CD4-positive, alpha-beta T cell treated with Interleukin-6 for 4 hours (primary cell): ENCODE data around the gene CACNA1C.

ENCODE experiments used
- DNase-seq: peaks from one replicate; pipeline ENCODE4 v3.0.0-alpha.2; 2020; ENCODE audit warnings: mixed read lengths

CACNA1C gene

DNA sequence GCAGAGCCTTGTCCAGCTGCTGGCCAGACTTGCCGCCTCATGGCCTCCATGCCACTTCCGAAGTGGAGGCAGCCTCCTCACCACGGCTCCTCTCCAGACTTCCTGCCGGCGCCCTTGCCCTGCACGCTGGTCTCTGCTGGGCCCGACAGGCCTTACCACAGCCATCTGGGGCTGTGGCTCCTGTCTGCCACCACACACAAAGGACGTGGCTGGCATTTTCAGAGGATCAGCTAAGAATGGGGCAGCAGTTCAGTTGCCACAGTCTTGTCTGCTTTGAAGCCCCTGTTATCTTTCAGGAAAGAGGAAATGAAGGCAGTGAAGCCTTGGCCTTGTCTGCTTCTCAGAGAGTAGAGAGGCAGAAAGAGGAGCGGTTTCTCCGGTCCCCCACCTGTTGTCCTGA lies 564.0 kb downstream of the CACNA1C start:
- no peak for DNase-seq

DNA sequence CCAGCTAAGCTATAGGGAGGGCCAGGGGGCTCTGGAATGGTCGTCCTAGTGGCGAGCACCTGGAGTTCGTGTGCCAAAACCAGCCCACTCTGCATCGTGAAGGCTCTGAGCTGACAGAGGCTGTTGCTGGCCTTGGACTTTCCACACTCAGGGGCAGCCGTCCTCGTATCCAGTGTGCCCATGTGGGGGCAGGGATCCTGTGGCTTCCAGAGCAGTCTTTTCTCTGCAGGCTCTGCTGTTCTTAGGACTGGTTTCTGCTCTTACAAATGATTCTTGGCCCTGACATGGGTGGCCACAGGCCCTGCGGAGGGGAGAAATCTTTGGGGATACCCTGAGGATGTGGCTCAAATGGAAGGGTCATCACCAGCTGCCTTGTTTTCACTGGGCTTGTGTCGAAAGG lies 564.6 kb downstream of the CACNA1C start:
- DNase-seq = no peak

DNA sequence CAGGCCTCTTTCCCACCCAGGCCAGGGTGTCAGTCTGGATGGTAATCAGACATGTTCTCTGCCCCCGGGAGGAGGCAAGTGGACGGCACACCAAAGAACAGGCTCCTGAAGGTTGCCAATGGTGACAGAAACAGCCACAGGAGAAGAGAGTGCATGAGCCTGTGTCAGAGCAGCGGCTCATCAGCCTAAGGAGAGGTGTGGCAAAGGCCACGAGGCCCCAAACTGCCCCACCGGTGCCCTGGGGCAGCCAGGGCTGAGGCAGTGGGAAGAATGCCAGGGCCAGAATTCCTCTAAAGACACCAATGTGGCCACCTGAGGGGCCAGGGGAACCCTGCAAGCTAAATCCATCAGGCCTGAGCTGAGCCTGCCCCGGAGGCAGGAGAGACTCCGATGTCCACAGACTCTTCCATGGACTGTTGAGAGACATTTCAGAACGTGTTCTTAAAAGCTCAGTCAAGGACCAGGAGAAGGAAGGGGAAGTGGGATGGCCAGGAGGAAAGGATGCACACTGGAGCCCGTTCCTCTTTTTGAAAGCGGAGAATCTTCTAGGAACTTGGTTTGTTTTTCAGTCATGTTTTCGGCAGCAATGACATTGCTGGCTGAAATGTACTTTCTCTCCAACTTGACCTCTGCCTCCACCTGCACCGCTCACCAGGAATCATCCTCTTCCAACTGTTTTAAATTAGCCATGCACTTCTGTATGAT lies 565.7 kb downstream of the CACNA1C start:
- no peak for DNase-seq

DNA sequence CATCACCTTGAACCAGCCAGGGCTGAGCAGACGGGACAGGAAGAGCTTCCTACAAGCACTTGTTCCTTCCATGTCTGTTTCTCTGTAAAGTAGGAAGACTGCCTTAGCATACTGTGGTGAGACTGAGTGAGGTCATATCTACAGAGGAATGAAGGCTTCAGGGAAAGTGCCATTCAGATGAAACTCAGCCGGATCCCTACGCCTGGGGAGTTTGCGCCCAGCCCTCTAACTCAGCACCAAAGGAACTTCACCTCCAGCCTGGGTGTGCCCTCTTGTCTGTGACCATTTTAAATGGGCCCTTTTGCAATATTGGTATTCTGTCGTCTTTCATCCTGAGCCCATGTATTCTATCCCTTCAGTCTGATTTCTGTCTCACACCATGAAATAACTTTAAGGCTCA lies 566.3 kb downstream of the CACNA1C start:
- DNase-seq = no peak

DNA sequence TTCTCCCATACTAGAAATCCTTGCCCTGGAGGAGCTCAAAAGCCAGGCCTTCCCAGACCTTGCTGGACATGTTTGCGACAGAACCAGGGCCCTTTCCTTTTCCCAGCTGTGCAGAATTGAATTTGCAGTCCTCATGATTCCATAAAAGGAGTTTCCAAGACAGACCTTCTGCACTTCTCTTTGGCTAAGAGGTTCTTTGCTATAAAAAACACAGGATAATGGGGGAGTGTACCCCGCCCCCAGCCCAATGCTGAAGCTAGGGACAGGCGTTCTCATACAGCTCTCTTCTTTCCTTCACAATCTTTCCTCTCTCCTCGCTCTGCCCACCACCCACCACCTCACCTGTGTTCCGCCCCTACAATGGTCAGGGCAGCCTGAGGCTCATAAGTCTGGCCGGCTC lies 569.7 kb downstream of the CACNA1C start:
- no peak for DNase-seq

DNA sequence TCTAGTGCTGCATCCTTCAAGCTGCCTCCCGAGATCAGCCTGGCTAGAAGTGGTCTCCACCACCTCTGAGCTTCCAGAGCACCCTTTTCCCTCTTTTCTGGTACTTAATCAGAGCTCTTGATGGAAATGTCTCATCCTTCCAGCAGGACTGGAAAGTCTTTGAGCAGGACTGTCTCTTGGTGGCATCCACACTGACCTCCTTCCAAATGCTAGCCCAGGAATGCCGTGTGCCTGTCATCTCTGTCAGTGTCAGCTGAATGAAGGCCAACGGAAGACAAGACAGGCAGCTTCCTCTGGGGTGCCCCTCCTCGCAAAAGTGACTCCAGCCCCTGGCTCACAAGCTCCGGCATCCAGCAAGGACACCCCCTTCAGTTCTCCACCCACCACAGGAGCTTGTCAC lies 570.7 kb downstream of the CACNA1C start:
- no peak for DNase-seq

DNA sequence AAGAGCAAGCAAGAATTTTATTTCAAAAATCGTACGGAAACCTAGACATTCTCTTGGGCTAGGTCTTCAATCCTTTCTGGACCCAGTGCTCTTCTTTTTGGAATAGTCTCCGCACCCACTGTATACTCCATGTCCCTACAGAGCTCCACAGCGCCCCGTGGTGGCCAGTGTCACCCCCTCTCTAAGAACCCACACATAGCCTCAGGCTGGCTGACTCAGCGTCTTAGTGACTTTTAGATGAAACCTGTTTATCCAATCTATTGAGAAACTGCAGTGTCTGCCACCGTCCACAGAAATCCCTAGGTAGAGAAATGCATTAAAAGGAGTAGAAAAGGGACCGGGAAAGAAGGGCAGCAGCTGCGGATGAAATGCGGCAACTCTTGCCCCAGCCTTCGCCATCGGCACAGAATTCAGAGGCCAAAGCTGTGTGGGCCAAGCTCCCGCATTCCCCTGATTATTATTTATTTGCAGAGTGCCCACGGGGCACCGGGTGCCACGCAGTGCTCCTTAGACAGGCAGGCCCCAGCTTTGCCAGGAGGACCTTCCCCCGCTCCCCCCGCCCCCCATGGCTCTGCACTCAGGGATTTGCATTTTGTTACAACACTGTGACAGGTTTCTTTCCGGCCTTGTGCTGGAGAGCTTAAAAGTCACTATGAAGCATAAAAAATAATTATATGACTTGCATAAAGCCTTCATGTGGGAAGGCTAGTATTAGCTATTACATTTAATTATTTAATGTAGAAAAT lies 571.9 kb downstream of the CACNA1C start:
- no peak for DNase-seq

DNA sequence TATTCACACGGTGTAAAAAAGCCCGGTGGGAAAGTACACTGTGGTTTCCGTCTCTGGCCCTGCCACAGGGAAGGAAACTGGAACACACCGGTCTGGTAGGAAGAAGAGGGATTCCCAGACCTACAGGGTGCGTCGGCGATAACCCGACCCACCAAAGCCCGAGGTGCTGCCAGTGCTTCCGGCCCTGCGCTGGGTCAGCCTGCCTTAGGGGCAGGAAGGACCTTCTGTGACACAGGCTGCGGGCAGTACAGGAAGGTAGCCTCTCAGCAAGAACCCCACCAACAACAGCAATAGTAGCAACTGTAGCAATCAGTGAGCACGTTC lies 572.5 kb downstream of the CACNA1C start:
- DNase-seq = no peak

DNA sequence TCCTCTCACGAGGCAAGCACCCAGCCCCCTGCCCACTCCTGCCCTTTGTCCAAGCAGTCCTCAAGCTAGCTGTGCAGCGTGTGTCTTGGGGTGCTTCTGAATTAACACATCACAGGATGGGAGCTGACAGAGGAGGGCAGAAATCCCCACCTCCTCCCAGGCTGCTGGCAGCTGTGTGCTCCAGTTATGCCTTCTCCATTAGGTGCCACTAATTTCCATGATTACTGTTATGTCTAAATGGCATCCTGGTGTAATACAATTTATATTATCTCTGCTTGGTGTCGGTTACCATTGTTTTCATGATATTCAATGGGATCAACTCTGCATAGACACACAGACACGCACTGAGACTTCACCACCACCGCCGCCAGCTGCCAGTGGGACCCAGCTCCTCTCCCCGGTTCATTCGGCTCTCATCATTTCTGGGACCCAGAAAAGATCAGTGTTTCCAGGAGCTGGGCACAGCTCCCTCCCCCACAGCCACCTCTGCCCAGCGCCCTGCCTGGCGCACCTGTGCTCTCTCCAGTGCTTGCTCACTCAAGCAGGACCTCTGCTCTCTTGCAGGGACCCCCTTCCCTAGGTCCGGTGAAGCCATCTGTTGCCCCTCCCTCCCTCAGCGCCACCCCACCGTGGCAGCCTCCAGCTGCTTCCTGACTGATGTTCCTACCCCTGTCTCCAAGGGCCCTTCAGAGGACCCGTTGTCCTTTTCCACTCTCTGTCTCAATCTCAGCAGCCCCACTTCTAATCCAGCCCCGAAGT lies 574.5 kb downstream of the CACNA1C start:
- DNase-seq = no peak

DNA sequence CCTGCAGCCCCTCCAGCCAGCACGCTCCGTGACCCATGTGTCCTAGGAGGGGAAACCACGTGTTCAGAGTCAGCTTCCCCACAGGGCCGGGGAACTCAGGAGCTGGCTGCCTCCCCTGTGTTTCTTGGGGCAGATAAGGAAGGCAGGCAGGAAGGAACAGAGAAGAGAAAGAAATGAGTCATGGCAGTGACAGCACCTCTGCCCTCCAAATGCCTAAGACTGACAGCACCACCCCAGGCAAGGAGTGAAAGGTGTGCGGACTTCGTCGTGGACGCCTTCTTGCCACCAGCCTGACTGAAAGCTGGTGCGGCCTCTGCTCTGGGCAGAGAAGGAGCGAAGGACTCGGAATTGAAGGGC lies 575.0 kb downstream of the CACNA1C start:
- no peak for DNase-seq

DNA sequence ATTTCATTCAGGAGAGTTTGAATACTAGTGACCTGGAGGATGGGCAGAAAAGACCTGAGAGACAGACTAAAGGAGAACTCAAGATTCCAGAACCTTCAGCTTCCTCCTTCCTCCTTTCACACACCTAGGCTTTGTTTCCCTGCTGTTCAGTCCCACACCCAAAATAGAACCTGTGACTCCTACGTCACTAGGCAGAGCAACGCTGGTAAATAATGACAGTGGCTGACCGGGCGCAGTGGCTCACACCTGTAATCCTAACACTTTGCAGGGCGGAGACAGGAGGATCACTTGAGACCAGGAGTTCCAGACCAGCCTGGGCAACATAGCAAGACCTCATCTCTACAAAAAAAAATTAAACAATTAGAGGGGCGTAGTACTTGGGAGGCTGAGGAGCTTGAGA lies 575.6 kb downstream of the CACNA1C start:
- DNase-seq = no peak

DNA sequence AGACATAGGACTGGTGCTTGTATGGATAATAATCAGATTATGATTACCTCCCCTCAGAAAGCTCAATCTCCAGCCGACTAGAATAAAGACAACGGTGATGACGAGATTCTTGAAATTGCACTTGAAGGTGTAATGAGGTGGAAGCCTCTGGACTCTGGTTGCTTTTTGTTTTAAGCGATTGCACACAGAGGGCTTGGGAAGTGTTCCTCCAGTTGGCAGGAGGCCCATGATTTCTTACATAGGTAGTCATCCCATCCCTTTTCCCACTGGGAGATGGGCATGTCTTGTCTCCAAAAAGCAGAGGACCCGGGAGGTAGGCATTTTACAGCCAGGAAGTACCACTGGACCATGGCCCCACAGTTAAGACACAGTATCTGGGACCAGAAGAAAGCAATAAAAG lies 576.3 kb downstream of the CACNA1C start:
- DNase-seq = no peak

DNA sequence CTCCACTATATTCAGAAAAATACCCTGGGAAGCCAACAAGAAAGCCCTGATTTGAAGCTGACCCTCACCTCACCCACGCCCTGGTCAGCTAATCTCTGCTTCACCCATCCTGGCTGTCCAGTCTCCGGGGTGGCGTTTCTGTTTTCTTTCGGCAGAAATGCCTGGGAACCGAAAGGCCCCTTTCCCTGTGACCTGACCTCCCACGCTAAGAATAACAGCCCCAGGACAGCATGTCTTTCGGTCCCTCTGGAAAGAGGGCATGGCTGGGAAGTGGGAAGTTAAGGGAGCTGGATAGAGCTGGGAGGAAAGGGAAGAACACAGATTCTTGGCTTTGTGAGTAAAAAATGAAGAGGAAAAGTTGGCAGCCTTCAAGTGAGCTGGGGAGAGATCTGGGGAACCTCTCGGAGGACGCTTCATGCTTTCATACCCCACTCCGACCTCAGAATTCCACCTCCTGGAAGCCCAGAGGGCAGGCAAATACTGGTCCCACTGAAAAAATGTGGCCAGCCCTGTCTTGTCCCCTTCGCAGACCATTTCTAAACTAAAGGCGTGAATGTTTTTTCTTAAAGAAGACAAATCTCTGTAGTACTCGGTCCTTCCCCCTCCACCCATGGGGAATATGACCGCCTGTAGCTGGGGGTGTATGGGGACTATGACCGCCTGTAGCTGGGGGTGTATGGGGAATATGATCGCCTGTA lies 579.0 kb downstream of the CACNA1C start:
- no peak for DNase-seq

DNA sequence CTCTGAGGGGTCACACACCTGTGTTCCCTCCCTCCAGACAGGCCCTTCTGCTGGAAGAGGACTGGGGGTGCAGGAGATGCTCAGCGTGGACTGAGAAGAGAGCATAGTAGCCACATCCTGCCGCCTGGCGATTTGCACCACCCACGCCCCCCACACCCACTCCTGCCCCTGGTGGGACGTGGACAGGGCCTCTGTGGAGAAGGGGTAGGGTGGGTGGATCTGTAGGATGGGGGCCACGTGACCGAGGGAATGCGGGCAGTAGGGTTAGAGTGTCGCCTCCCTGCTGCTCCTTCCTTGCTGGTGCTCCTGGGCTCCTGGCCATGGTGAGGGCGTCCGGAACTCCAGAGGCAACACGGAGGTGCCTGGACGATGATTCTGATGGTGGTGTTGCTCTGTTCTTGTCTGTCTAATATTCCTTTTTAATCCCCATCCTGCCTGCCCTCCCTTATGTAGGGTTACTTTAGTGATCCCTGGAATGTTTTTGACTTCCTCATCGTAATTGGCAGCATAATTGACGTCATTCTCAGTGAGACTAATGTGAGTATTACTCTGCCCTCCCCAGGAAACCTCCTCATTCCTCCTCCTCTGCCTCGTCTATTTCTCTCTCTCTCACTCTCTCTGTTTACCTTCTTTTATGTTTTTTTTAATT lies 580.5 kb downstream of the CACNA1C start:
- no peak for DNase-seq

DNA sequence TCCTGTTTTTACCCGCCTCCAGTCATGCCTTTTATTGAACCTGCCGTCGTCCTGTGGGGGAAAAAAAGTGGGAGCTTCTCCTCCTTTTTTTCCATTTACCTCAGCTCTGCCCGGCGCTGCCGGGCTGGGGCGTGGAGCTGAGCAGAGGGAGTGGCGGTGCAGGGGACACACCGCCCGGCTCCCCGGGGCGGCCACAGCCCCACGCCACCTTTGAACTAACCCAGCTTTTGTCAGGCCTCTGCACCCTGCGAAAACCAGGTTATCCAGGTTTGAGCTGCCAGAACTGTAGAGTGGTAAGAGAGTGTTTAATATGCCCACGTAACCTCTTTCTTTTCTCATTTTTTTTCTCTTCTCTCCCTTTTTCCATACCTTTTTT lies 581.0 kb downstream of the CACNA1C start:
- DNase-seq = no peak

DNA sequence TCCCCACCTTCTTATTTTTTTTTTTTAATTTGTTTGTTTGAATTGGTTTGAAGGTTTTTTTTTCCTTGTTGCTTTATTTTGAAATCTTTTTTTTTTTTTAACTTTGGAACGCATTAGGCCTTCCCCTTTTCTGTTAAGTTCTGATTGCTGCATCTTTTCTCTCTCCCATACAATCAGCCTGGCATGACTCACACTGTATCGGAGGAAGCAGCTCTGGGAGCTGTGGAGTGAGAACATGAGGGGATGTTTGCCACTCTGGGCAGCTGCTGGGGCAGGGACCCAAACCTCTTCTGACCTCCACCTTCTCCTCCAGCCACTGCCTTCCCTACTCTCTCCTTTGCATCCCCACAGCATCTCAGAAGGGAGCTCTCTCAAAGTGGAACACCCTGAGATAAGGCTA lies 581.7 kb downstream of the CACNA1C start:
- no peak for DNase-seq

DNA sequence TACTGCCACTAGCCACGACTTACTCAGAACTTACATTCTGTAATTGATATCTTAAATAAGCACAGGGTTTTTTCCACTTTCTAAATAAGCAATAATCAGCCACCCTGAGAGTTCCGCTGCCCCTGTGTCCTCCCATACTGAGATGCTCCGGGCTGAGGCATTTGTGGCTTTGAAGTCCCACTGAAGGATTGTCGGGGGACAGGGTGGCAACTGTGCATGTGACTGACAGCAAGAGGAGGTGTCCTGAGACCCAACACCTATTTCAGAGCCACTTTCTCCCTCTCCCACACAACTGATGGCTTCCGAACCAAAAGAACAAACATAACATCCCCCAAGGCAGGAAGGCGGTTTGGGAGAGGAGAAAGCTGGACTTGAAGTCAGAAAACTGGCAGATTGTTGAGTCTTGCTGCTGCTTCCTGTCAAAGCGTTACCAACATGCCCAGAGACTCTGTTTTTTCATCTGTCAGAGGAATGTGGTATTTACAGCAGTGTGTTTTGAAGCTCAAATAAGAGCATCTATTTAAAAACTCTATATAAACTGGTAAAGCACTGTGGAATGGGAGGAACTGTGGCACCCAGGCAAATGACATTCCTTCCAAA lies 584.1 kb downstream of the CACNA1C start:
- DNase-seq = no peak

DNA sequence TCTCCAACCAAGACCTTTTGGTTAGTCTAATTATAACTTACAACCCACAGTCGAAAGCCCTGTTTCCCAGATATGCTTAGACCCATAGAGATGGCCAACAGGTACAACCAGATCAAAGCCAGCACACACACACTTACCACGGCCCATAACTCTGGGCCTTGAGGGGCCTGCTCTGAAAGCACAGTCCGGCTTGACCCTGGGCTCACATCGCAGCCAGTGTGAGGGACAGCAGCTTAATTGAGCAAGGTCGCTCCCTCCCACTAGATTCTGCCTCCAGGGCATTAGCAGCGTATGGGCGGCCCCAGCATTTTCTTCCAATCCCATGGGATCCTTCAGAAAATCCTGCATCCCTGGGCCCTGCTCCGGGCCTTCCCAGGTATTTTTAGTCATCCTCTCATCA lies 584.6 kb downstream of the CACNA1C start:
- DNase-seq = no peak

DNA sequence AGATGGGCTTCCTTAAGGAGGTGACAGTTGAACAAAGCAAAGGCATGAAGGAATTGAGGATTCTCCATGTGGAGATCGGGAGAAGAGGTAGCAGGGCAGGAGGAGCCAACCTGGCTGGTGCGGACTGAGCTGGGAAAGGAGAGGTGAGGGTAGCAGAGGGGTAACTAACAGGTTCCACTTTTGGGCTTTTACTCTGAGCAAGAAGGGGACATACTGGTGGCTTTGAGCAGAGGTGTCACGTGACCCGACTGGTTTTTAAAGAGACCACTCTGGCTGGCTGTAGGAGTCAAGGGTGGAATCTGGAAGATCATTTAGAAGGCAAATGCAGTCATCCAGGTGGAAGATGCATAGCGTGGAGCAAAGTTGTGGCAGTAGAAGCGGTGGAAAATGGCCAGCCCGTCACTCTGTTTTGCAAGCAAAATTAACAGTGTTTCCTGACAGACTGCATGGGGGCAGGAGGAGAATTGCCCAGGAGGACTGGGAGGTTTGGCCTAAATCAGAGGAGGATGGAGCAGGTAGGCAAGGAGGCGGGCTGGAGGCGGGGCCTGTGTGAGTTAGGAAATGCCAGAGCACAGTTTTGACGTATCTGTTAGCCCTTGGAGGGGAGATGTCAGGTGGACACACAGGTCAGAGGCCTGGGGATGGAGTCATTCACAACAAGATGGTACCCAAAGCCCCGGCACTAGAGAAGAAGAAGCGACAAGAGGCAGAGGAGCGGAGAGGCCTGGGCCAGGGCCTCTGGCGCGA lies 585.7 kb downstream of the CACNA1C start:
- DNase-seq = no peak

DNA sequence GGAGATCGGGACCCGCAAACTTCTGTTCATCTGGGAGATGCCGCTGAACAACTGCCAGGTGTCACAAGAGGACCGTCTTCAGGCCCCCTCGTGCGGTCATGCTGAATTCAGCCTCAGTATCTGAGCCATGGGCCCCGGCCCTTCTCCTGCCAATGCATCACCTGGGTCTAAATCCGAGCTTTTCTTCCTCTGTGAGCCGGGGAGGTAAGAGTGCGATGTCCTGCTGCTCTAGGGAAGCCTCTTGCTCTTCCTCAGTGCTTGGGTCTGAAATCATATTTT lies 586.2 kb downstream of the CACNA1C start:
- DNase-seq = no peak

DNA sequence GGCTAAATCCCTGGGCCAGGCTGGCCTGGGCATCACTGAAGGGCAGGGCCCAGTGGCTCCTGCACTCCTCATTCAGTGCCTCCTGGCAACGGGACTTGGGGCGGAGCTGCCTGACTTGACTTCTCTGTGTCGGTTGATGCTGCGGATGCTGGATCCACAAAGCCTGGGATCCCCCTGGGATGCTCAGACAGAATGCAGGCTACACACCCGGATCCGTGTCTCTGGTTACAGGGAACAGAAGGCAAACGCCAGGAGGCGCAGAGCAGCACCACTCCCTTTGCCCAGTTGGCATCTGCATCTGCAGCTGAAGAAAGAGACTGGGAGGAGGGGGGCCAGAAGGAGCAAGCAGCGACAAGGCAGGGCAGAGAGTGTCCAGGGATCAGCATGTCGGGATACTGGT lies 587.5 kb downstream of the CACNA1C start:
- no peak for DNase-seq

DNA sequence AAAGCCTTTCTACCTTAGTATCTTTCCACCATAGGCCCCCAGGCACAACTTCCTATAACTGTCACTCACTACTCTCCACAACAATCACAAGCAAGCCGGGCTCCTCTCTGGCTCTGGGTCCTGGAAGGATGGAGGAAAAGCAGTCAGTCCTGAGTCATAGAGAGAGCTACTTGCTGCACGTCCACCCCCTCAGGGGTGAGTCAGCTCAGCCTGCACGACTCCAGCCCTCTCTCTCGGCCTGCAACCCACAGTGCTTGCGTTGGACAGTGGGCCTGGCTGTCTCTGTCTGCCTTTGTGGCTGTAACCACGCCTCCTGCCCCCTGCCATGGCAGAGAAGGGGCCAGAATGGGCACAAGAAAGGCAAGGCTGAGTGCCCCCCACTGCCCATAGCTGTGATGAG lies 587.9 kb downstream of the CACNA1C start:
- no peak for DNase-seq
